LNCAP (cell line): ENCODE measurements around the gene HUNK.

Experiments used
- CTCF ChIP-seq: fragments of 450-650 bp; IDR thresholded peaks from 2 replicates; pipeline ENCODE4 v1.5.1; 2017; ENCODE audit warnings: mild to moderate bottlenecking

HUNK gene

GRCh38 chr21:31873275-31873695 lies 465 bp downstream of the HUNK start:
- TF ChIP-seq CTCF, result no peak

GRCh38 chr21:31873696-31874599 lies 1.1 kb downstream of the HUNK start:
- TF ChIP-seq CTCF, result peak; percentile 57

- no peak for TF ChIP-seq CTCF
Observed at GRCh38 chr21:31874812-31875212, 2.0 kb downstream of the HUNK start.

- TF ChIP-seq CTCF, result no peak
Observed at GRCh38 chr21:31875496-31876015, 2.7 kb downstream of the HUNK start.

GRCh38 chr21:31877463-31877957 lies 4.7 kb downstream of the HUNK start:
- TF ChIP-seq CTCF, result no peak

GRCh38 chr21:31878831-31879230 lies 6.0 kb downstream of the HUNK start:
- no peak for TF ChIP-seq CTCF

- no peak for TF ChIP-seq CTCF
Observed at GRCh38 chr21:31879241-31879650, 6.4 kb downstream of the HUNK start.
